Measurements from ENCODE around the gene ATP6V1G2. TPM values are rescaled to one million over a fixed set of nuclear protein-coding genes. Genes with fewer than 3 reads are reported as not detected.

The ATP6V1G2 gene
- total RNA-seq, 1 donor from 2014 or later, result 0.67 TPM

DNA sequence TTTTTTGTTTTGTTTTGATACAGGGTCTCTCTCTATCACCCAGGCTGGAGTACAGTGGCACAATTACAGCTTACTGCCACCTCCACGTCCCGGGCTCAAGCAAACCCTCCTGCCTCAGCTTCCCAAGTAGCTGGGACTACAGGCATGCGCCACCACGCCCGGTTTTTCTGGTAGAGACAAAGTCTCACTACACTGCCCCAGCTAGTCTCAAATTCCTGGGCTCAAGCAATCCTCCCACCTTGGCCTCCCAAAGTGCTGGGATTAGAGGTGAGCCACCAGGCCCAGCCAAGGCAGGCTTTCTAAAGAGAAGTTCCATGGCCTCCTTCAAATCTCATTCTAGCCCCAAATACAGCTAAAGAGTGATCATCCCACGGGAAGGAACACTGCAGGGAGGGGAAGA is 12.4 kb downstream of the ATP6V1G2 start:
- no peak overlapping the region for H3K4me3 ChIP-seq (ENCODE audit: low read depth, low read length)
- no peak for DNase-seq (ENCODE audit: low read depth)
- H3K36me3 ChIP-seq (ENCODE audit: control insufficient read depth, insufficient read depth, low read length), result peaks cover 4% of the 10 kb centered on the region
- TF ChIP-seq, protein P1, sequence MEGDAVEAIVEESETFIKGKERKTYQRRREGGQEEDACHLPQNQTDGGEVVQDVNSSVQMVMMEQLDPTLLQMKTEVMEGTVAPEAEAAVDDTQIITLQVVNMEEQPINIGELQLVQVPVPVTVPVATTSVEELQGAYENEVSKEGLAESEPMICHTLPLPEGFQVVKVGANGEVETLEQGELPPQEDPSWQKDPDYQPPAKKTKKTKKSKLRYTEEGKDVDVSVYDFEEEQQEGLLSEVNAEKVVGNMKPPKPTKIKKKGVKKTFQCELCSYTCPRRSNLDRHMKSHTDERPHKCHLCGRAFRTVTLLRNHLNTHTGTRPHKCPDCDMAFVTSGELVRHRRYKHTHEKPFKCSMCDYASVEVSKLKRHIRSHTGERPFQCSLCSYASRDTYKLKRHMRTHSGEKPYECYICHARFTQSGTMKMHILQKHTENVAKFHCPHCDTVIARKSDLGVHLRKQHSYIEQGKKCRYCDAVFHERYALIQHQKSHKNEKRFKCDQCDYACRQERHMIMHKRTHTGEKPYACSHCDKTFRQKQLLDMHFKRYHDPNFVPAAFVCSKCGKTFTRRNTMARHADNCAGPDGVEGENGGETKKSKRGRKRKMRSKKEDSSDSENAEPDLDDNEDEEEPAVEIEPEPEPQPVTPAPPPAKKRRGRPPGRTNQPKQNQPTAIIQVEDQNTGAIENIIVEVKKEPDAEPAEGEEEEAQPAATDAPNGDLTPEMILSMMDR (IDR thresholded peaks at IDR 0.05; ENCODE audit: insufficient read depth, low read length, poor library complexity, severe bottlenecking), result no peak
- H3K27me3 ChIP-seq (ENCODE audit: control insufficient read depth, insufficient read depth, low read length), result no peaks in the 10 kb centered on the region

DNA sequence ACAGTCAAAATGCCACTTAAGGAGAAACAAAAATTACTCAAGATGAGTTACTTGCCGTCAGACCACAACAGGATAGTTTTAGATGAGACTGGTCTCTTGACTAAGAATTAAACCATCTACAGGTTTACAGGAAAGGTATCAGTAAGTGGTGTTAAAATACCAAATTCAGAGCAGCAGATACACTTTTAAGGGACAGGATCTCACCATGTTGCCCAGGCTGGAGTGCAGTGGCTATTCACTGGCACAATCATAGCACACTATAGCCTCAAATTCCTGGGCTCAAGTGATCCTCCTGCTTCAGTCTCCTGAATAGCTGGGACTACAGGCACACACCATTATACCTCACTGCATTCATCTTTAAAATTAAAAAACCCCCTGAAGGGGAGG is 13.0 kb downstream of the ATP6V1G2 start:
- TF ChIP-seq, protein P1 (IDR thresholded peaks at IDR 0.05; ENCODE audit: insufficient read depth, low read length, poor library complexity, severe bottlenecking), result no peak

DNA sequence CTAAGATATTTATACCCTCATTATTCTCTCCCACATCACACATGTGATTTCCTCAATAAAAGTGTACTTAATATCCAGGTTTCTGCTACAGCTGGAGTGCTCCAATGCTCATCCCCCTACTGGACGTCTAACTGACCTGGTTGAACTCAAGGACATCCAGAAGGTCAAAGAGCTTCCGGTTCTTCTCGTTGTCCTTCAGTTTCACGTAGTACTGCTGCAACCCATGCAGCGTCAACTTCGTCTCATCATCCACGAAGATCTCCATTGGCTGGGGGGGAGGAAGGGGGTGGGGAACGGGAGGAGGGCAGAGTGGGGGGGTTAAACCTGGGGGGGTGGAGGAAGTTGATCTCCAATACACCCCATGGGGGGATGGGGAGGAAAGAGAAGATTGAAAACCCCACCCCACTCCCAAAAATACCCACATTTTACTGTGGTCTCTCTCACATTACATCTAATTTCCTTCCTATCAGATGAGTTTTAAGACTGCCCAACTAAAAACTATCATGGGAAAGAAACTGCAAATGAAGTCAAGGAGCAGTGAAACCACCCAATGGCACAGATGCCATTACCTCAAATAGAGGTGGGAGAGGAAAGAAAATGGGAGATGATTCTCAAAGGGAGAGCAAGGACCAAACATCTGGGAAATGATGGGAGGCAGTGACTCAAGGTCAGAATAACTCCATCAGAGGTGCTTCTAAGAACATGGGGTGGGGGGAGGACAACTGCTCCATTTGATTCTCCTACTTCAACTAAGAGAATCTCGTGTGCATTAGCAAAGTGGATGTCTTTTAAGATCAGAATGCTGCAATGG is 13.6 kb downstream of the ATP6V1G2 start:
- DNase-seq (ENCODE audit: low read depth), result no peak
- TF ChIP-seq, protein P1 (IDR thresholded peaks at IDR 0.05; ENCODE audit: insufficient read depth, low read length, poor library complexity, severe bottlenecking), result no peak
- H3K36me3 ChIP-seq (ENCODE audit: control insufficient read depth, insufficient read depth, low read length), result peaks cover 4% of the 10 kb centered on the region
- H3K27me3 ChIP-seq (ENCODE audit: control insufficient read depth, insufficient read depth, low read length), result no peaks in the 10 kb centered on the region
- H3K4me3 ChIP-seq (ENCODE audit: low read depth, low read length), result no peak overlapping the region

More for the DNA sequence above, 13.0 kb downstream of the ATP6V1G2 start:
- no peak for DNase-seq (ENCODE audit: low read depth)
- Histone ChIP-seq H3K36me3 (ENCODE audit: control insufficient read depth, insufficient read depth, low read length) (peaks cover 4% of the 10 kb centered on the region), H3K4me3 (ENCODE audit: low read depth, low read length) (no peak overlapping the region), H3K27me3 (ENCODE audit: control insufficient read depth, insufficient read depth, low read length) (no peaks in the 10 kb centered on the region)

DNA sequence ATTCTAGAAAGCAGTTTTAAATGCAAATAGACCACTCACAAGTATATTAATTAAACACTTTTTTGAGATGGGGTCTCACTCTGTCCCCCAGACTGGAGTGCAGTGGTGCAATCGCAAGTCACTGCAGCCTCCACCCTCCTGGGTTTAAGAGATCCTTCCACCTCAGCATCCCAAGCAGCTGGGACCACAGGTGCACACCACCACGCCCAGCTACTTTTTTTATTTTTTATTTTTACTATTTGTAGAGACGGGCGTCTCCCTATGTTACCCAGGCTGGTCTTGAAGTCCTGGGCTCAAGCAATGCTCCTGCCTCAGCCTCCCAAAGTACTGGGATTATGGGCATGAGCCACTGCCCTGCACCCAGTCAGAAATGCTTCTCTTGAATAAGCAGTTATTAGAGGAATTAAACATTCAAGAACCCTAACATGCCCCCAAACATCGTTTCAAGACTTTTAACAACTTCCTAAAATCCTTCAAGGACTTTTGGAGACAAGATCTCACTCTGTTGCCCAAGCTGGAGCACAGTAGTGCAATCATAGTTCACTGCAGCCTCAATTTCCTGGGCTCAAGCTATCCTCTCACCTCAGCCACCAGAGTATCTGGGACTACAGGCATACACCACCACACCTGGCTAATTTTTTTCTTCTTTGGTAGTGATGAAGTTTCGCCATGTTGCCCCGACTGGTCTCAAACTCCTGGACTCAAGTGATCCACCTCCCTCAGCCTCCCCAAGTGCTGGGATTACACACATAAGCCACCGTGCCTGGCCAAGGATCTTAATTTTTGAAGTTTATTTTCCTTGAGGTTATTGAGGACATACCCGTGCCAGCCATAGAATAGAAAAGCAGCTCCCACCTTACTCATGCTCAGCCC is 14.4 kb downstream of the ATP6V1G2 start:
- no peak for DNase-seq (ENCODE audit: low read depth)
- TF ChIP-seq, protein P1 (IDR thresholded peaks at IDR 0.05; ENCODE audit: insufficient read depth, low read length, poor library complexity, severe bottlenecking), result no peak
- peaks cover 4% of the 10 kb centered on the region for H3K36me3 ChIP-seq (ENCODE audit: control insufficient read depth, insufficient read depth, low read length)
- no peak overlapping the region for H3K4me3 ChIP-seq (ENCODE audit: low read depth, low read length)
- H3K27me3 ChIP-seq (ENCODE audit: control insufficient read depth, insufficient read depth, low read length), result no peaks in the 10 kb centered on the region

DNA sequence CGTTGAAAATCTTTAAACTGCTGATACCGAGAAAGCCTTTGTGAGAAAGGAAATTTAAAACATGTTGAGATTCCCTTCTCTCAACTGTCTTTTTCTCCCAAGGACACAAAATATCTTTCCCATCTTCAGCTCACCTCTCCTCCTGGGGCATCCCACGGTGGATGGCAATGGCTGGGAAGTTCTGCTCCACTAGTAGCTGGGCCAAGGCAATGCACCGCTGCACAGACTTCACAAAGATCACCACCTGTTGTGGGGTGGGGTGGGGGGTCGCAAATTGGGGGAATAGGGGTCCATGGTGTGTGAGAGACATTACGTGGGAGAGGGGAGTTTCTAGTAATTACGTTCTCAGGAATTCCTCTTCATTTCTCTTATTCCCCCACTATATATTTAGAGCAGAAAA is 15.2 kb downstream of the ATP6V1G2 start:
- Histone ChIP-seq H3K4me3 (ENCODE audit: low read depth, low read length) (no peak overlapping the region), H3K36me3 (ENCODE audit: control insufficient read depth, insufficient read depth, low read length) (peaks cover 4% of the 10 kb centered on the region), H3K27me3 (ENCODE audit: control insufficient read depth, insufficient read depth, low read length) (no peaks in the 10 kb centered on the region)
- DNase-seq (ENCODE audit: low read depth), result no peak
- TF ChIP-seq, protein P1 (IDR thresholded peaks at IDR 0.05; ENCODE audit: insufficient read depth, low read length, poor library complexity, severe bottlenecking), result no peak

Measured in kidney epithelial cell (primary cell).